HG03520 (cell line): Measurements from ENCODE around the gene ZBTB21.

Source experiments
- ATAC-seq: cut with Tn5 transposase; IDR thresholded peaks from one replicate; pipeline ENCODE4 v1.9.1; 2021; ENCODE audit warnings: mild to moderate bottlenecking, moderate library complexity; ENCODE audit not compliant: unreplicated experiment

ZBTB21 gene

DNA sequence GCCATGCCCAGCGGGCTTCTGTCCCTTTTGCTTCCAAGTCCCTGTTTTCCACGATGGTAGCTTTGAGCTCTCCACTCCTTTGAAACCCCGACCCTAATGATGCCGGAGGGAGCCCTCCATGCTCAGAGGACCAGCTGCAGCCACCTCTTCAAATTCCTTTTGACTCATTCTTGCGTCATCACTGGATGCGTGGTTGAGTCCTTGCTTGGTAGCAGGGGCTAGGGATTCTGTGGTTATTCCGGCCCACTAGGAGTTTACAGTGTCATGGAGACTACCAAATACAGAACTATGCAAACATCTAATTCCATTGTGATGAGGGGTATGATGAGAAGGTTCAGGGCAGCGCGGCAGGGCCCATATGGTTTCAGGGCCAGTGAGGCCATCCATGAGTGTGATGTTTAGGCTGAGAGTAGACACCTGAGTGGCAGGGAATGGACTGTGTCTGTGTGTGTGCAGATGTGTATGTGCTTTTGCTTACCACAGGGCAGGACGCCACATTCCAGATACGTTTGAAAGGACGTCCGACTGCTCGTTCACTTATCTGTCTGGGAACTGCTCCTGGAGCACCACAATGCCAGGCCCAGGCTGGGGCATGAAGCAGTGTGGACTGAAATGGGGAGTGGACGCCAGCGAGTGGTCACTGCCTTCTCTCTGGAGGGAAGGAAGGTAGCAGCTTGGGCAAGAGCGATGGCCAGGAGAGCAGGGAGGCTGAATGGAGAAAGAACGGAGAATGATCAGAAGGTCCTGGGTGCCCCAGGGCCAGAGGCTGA, 30.4 kb upstream of the ZBTB21 start:
- ATAC-seq, result no peak

GRCh38 chr21:42039911-42040351, 29.8 kb upstream of the ZBTB21 start:
- ATAC-seq, result no peak

DNA sequence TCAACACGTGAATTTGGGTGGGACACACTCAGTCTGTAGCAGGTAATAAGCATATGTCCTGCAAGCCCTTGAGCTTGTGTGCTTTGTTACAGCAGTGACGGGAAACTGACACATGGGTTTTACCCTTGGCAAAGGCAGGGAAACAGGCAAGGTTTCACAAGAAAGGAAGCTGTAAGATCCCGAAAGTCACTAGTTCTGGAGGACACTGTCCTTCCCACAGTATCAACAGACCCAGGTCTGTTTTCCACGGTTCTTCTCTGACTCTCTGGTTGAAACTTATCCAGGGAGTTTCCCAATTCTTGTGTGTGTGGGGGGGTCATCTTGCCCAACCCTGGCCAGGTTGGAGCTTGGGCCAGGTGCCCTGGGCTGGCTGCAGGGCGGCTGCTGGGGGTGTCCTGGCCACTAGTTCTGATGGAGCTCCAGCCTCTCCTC, 29.3 kb upstream of the ZBTB21 start:
- ATAC-seq, result no peak

- no peak for ATAC-seq
Measured at GRCh38 chr21:42038826-42039425, 28.8 kb upstream of the ZBTB21 start.

DNA sequence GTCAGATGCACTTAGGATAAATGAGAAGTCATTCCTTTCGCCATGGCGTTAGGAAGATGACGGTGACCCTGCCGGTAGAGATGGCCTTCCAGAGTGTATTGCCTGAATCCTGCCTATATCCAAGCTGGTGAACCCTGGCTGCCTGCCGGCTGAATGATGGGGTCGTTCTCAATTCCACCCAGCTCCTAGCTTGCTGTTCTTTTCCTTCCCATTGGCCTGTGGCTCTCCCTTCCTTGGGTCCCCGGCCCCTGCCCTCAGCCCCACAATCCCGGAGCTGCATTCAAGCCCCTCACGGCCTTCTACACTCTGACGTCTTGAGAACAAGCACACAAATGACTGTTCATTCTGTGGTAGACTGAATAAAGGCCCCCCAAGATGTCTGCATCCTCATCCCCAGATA, 28.2 kb upstream of the ZBTB21 start:
- ATAC-seq, result no peak

GRCh38 chr21:42037943-42038342, 27.8 kb upstream of the ZBTB21 start:
- no peak for ATAC-seq

- ATAC-seq, result no peak
Measured at GRCh38 chr21:42037516-42037915, 27.4 kb upstream of the ZBTB21 start.

GRCh38 chr21:42036313-42036712, 26.2 kb upstream of the ZBTB21 start:
- no peak for ATAC-seq

DNA sequence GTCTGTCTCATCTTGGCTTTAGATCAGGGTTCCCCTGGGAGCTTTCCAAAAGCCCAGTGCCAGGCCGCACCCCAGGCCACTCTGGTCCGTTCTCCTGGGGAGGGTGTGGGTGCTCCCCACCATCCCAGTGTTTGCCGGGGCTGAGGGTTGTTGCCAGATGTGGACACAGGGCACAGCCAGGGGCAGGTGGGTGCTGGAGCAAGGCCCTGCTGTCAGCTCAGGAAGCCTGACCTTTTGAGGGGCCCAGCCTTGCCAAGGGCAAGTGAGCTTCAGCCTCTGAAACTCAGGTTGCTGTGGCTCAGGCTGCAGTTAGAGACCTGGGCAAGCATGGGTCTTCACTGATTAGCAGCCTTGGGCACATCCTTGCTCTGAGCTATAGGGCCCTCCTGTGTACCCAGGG, 22.8 kb upstream of the ZBTB21 start:
- no peak for ATAC-seq

GRCh38 chr21:42032266-42032665, 22.1 kb upstream of the ZBTB21 start:
- no peak for ATAC-seq

DNA sequence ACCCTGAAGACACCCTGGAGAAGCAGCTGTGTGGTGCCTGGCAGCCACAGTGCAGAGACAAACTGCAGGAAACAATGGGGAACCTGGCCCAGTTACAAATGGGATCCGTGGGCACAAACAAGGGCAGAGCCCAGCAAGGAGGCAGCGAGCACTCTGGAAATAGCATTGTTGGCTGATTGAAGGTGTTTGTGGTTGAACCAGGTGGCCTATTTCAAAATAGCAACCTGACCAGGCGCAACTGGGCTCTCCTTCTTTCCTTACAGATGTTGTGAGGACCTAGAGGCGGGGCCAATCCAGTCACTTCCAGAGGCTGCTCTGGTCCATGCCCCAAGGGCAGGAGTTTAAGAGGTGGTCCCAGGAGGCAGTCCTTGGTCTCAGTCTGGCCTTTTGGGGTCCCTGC, 21.7 kb upstream of the ZBTB21 start:
- no peak for ATAC-seq

DNA sequence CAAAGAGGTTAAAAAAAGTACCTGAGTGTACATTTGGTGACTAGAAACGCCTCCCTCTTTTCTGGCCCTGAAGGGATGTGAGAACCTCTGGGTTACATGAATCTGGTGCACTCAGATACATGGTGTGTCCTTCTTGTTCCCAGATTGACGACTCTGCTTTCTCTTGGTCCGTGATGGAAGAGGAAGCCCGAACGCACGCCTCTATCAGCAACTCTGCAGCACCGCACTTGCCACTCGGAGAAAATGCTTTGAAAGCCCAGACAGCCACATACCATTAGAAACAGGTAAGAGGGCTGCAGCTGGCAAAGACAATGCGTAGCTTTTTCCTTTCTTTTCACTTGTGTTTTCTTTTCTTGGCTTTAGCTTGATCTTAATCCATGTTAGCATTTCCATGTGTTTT, 21.1 kb upstream of the ZBTB21 start:
- ATAC-seq, result no peak

DNA sequence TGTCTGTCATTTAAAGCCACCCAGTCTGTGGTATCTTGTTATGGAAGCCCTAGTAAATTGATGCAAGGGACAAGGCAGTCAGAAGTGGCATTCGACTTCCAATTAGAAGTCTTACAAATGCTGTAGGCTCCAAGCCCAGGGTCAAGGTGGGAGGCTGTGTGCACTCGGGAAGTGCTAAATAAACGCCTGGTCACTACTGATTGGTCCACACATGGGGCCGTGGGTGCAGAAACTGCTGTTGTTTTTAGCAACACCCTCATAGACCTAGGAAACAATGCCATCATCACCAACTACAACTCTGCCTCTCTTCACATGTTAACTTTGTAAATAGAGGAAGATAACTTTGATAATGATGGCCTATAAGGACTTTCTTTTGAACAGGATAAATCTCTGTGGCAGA, 20.2 kb upstream of the ZBTB21 start:
- ATAC-seq, result no peak

DNA sequence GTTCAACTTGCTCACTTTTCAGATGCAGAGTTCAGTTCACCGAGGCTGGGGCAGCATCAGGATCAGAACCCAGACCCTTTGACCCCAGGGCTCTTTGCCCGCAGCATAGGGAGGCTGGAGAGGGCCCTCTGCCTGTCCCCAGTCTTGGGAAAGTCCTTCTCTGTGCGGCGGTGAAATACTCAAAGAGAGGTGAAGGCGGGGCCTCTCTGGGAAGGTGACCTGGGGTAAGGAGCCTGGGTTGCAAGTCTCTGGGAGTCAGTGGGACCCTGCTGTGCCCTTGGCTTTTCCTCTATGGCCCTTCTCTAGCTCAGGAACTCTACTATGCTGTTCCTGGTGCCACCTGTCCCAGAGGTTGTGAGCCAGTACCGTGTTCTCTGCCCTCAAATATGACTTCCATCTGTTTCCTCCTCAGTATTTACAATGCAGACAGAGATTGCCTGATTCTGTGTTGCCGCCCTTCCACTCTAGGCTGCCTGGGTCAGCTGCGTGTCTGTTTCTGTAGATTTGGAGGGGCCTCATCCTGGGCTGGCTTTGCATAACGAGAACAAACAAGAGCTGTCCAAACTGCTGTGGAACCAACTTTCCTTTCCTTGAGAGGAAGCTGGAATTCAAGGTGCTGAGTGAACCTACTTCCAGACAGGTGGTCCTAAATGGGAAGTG, 18.7 kb upstream of the ZBTB21 start:
- no peak for ATAC-seq

DNA sequence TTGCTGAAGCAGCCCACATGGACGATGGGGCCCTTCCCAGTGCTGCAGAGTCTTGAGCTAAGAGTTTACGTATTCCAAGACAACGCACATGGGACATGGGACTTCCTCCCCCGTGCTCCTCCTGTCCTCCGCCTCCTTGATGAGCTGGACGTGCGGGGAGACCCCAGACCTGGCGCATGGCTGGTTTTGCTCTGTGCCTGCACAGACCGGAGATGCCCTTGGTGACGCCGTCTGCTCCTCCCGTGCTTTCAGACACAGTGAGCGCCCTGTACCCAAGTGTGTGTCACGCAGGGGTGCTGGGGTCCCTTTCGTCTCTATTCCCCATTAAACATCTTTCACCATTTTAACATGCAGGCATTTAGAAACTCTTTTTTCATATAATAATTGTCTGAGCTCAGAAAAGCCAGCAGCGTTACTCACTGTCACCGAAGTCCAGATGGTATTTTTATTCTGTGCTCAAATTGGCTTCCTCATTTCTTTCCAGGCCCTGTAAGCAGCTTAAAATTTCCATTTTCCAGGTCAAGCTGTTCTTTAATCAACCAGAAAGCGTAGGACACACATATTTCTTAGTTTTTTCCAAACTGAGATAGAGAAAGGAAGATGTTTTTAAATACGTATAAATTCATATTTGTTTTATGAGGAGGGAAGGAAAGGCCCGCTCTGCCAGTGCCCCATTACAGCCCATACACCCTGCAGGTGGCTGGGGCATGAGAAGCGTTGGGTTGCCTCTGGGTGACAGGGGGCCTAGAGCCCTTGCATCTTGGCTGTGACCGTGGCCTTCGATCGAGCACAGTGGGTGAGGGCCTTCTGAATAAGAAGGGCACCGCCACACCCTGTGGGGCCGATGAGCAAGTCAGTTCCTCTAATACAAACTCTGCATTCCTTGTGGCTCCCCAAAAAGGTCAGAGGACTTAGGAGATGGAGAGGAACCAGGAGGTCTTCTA, 17.9 kb upstream of the ZBTB21 start:
- no peak for ATAC-seq

DNA sequence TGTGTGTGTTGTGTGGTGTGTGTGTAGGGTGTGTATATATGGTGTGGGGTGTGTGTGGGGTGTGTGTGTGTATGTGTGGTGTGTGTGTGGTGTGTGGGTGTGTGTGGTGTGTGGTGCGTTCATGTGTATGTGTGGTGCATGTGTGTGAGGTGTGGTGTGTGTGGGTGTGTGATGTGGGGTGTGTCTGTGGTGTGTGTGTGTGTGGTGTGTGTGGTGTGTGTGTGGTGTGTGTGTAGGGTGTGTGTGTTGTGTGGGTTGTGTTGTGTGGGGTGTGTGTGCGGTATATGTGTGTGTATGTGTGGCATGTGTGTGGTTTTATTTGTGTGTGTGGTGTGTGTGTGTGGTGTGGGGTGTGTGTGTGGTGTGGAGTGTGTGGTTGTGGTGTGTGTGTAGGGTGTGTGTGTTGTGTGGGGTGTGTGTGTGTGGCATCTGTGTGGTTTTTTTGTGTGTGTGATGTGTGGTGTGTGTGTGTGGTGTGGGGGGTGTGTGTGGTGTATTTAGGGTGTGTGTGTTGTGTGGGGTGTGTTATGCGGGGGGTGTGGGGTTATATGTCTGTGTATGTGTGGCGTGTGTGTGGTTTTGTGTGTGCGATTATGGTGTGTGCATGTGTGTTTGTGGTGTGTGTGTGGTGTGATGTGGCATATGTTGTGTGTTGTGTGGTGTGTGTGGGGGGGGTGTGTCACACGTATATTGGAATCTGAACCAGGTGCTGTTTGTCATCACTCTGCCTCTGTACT, 17.1 kb upstream of the ZBTB21 start:
- no peak for ATAC-seq

DNA sequence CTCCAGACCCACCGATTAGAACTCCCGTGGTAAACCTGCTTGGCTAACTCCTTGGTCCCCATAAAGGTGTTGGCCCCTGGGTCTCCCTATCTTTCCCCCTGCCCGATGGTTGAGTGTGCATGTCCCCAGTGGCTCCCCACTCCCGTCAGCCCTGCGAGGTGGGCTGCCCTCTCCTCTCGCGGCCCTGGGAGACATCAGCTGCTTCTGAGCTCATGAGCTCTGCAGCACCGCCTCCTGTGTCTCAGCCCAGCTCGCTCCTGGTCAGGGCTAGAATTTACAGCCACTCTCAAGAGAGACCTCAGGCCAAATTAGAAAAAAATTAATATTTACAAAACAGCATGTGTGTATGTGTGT, 15.9 kb upstream of the ZBTB21 start:
- ATAC-seq, result no peak

GRCh38 chr21:42025376-42026081, 15.4 kb upstream of the ZBTB21 start:
- no peak for ATAC-seq

DNA sequence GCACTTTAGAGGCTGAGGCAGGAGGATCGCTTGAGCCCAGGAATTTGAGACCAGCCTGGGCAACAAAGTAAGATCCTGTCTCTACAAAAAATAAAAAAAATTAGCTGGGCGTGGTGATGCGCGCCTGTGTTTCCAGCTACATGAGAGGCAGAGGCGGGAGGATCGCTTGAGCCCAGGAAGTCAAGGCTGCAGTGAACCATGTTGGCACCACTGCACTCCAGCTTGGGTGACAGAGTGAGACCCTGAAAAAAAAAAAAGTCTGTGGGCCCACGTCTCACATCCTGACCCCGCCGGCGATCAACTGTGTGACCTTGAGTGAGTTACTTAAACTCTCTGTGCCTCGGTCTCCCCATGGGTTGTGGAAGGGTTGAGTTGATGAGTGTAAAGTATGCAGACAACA, 12.7 kb upstream of the ZBTB21 start:
- no peak for ATAC-seq

DNA sequence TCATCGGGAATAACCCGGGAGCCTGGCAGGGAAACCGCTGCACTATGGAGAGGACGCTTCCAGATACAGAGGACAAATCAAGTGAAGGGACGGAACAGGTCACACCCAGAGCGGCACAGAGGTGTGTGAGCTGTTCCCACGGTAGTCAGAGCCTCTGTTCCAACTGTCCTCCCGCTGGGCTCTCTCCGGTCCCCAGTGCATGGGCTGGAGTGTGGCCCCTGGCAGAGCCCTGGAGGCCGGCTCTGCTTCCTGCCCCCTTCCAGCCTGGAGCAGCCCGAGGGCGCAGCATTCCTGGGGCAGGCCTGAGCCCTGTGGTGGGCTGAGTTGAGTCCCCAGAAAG, 11.9 kb upstream of the ZBTB21 start:
- ATAC-seq, result no peak
